WTC11 (cell line): ENCODE measurements around the gene DCAF5.

Experiments
- AFF4 ChIP-seq: sonication (generic); formaldehyde crosslinking; IDR thresholded peaks from 2 replicates; pipeline ENCODE4 v1.8.1; 2023; ENCODE audit warnings: mild to moderate bottlenecking, missing genetic modification reagents, borderline replicate concordance
- ATF2 ChIP-seq: sonication (generic); formaldehyde crosslinking; IDR thresholded peaks from 2 replicates; pipeline ENCODE4 v1.8.1; 2022; ENCODE audit warnings: low read depth, missing genetic modification reagents, borderline replicate concordance
- CTCF ChIP-seq: fragments of 200-600 bp; IDR thresholded peaks from 2 replicates; pipeline ENCODE4 v1.8.0; 2022; ENCODE audit warnings: antibody characterized with exemption
- ELF4 ChIP-seq: sonication (generic); formaldehyde crosslinking; IDR thresholded peaks from 2 replicates; pipeline ENCODE4 v1.8.1; 2022; ENCODE audit warnings: low read depth, mild to moderate bottlenecking, moderate library complexity, missing genetic modification reagents
- FOXJ3 ChIP-seq: sonication (generic); formaldehyde crosslinking; IDR thresholded peaks from 2 replicates; pipeline ENCODE4 v1.9.0; 2021; ENCODE audit warnings: missing genetic modification reagents, mild to moderate bottlenecking, borderline replicate concordance
- GABPB1 ChIP-seq: sonication (generic); formaldehyde crosslinking; IDR thresholded peaks from 2 replicates; pipeline ENCODE4 v1.8.1; 2023; ENCODE audit warnings: mild to moderate bottlenecking, missing genetic modification reagents
- IRF2 ChIP-seq: sonication (generic); formaldehyde crosslinking; IDR thresholded peaks from 2 replicates; pipeline ENCODE4 v1.8.0; 2022; ENCODE audit warnings: low read depth, missing genetic modification reagents, borderline replicate concordance
- JUN ChIP-seq: sonication (generic); formaldehyde crosslinking; IDR thresholded peaks from 2 replicates; pipeline ENCODE4 v1.8.0; 2023; ENCODE audit warnings: mild to moderate bottlenecking, missing genetic modification reagents
- MAX ChIP-seq: sonication (generic); formaldehyde crosslinking; IDR thresholded peaks from 2 replicates; pipeline ENCODE4 v1.8.0; 2022; ENCODE audit warnings: mild to moderate bottlenecking, missing genetic modification reagents
- TEAD4 ChIP-seq: sonication (generic); formaldehyde crosslinking; IDR thresholded peaks from 2 replicates; pipeline ENCODE4 v1.8.0; 2022; ENCODE audit warnings: mild to moderate bottlenecking, missing genetic modification reagents
- USF2 ChIP-seq: sonication (generic); formaldehyde crosslinking; IDR thresholded peaks from 2 replicates; pipeline ENCODE4 v1.8.1; 2023; ENCODE audit warnings: mild to moderate bottlenecking, missing genetic modification reagents, moderate library complexity

GRCh38 chr14:69190191-69190590 lies 37.3 kb upstream of the DCAF5 start:
- TF ChIP-seq USF2 (no peak), GABPB1 (CRISPR knock-in tag) (no peak), CTCF (no peak), AFF4 (CRISPR knock-in tag) (no peak), TEAD4 (CRISPR knock-in tag) (no peak), JUN (CRISPR knock-in tag) (no peak), MAX (CRISPR knock-in tag) (no peak), IRF2 (CRISPR knock-in tag) (no peak), ATF2 (CRISPR knock-in tag) (no peak), FOXJ3 (no peak), ELF4 (CRISPR knock-in tag) (no peak)
